ENCODE data around the gene SULT1C4. TPM values are rescaled to one million over a fixed set of nuclear protein-coding genes. Genes with fewer than 3 reads are reported as not detected.

Gene SULT1C4
- total RNA-seq, 2 donors from 2014 or later: 0.46 to 1.2 TPM

DNA sequence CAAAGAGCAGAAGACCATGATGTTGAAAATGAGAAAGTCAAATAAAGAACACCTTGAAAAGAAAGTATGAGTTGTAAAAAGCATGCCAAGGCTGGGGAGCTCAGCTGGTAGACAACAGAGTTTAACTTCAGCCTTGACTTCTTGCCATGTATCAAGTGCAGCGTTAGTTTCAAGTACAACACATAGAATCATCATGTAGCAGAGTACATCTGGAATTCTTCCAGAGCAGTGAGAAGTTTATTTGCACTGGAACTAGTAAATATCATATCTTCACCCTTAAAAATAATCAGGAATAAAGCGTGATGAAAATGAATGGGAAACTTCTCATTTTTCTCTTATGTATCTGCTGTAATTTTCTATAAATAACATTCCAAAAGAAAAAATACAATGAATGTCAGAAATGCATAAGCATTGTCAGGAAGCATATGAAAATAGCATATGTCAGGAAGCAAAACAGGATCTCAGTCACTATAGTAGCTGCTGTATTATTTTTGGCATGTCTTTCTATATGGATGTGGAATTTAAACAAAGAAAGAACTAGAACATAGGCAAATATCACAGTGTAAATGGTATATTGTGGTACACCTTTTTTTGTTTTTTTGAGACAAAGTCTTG lies 10.1 kb upstream of the SULT1C4 start:
- ATAC-seq: no peak
- intact Hi-C loops (cut with DNase I, micrococcal nuclease): no loop called here
- no peak for DNase-seq

DNA sequence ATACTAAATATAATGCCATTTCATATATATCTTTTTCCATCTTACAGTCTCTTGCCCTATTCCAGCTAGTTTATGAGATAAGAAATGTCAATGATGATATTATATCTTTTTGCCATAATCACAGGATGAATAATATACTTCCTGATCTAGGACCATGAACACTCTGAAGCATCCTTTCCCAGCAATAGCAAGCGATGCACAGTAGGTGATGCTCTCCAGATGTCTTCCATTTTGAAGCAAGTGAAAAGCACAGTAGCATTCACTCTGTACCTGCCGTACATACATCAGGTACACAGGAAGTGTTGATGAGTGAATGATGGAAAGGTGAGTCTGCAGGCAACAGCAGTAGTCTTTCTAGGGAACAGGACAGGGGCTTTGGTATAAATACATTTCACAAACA lies 8.6 kb upstream of the SULT1C4 start:
- no peak for ATAC-seq
- intact Hi-C loops (cut with DNase I, micrococcal nuclease): no loop called here
- no peak for DNase-seq

DNA sequence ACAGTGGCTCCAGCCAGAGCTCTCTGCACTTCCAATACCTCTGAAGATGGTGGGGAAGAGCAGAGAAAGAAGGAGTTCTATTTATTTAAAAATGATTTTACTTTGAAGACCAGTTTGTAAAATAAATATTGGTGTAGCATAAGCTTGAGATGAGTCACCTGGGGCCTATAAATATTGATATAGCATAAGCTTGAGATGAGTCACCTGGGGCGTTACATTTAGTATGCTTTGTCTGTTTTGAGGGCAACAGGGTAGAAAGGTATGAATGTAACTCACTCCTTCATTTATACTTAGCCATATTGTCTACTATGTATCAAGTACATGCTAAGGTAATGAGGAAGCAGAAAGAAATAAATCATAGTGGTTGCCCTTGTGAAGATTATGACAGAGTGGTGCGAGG lies 7.7 kb upstream of the SULT1C4 start:
- DNase-seq: no peak
- intact Hi-C loops (cut with DNase I, micrococcal nuclease): loop anchor here in 1 of 2 donors (10.0 kb wide), 1 partner anchor 215 kb away; no protein-coding TSS in a partner anchor
- ATAC-seq: peak; percentile 97

DNA sequence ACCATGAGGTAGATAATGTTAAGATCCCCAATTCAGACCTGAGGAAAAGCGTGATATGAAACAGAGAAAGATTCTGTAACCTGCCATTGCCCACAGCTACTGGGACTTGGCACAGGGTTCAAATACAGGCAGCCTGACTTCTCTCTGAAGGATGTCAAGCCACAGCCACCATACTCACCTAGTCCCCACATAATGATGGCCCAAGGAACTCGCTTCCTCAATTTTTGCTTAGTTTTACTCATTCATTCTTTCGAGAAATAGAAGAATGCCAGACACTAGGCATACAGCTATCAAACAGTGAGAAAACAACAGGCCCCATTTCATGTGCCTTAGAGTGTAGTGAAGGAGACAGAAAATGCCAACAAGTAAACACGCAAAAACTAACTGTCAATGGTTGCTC lies 980 bp upstream of the SULT1C4 start:
- DNase-seq (no peak), ATAC-seq (no peak)
- intact Hi-C loops (cut with DNase I, micrococcal nuclease): loop anchor here in 1 of 2 donors (10.0 kb wide), 1 partner anchor 208 kb away; no protein-coding TSS in a partner anchor

DNA sequence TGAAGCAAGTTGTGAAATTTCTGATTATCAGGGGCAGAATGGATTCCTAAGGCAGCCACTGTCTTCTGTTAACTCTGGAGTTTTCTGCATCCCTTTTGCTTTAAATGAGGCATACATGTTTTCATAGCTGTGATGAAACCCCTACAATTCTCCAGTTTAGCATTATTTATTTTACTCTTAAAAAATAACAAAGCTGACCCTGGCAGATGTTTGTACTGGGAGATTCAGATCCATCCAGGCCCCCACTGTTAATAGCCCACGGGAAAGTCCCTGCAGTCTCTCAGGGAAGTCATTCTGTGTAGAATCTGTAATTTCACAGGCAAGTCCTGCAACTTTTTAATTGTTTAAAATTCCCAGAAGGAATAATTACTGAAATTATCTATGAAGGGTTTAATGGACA lies 353 bp upstream of the SULT1C4 start:
- ATAC-seq: no peak
- intact Hi-C loops (cut with DNase I, micrococcal nuclease): loop anchor here in 1 of 2 donors (10.0 kb wide), 1 partner anchor 207 kb away; no protein-coding TSS in a partner anchor
- no peak for DNase-seq

DNA sequence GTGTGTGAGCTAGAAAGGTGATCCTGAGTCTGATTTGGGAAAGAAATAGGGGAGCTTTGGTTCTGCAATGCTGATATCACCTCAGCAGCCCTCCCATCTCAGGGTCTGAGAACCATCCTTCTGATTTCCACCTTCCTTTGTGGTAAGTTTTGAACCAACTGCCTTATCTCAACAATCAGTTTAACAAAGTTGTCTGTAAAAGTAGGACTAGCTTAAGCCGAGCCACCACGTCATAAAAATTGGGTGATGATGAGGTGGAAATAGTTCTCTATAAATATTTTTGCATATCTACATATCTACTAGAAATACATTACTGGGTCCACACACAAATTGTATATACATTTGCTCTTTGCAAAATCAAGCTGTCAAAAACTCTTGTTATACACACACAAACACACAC lies 1.1 kb downstream of the SULT1C4 start:
- no peak for ATAC-seq

DNA sequence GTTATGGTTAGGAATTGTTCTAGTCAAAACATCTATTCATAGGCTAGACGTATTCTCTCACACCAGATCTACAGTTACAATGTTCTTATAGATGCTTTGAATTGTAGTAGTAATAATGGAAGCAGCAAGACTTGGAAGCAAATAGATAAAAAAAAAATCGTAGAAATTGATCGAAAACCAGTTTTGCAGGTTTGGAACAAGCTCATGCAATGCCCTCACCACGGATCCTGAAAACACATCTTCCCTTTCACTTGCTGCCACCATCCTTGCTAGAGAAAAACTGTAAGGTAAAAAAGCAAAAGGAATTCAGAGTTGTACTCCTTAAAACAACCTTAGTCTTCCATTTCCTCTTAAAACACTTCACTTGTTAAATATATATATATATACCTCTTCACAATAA lies 4.4 kb downstream of the SULT1C4 start:
- intact Hi-C loops (cut with DNase I, micrococcal nuclease): no loop called here
- no peak for DNase-seq
- no peak for ATAC-seq

More for the DNA sequence above, 1.1 kb downstream of the SULT1C4 start:
- DNase-seq: no peak
- intact Hi-C loops (cut with DNase I, micrococcal nuclease): loop anchor here in 1 of 2 donors (10.0 kb wide), 1 partner anchor 206 kb away; no protein-coding TSS in a partner anchor

DNA sequence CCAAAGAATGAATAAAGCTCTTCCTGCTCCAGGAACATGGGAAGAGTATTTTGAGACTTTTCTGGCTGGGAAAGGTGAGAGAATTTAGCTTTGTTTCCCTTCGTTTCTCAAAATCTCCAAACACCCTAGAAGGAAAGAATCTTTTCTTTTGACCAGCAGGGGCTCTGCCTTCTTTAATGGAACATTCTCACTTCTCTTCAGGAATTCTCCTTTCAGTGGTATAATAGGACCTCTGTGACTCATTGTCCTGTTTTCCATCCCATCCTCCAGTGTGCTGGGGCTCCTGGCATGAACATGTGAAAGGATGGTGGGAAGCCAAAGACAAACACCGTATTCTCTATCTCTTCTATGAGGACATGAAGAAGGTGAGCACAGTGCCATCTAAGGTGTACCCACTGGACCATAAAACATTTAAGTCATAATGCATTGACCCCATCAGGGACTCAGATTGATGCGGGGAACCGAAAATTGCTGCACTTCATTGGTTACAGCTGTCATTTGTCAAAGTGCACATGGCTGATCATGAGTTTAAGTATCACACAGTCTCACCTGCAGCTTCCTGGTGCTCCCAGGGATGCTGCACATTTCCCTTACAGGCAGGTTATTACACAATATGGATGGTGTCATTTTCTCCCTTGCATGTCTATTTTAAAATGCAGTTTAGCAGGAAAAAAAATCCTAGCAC lies 5.5 kb downstream of the SULT1C4 start:
- no peak for ATAC-seq
- intact Hi-C loops (cut with DNase I, micrococcal nuclease): no loop called here

DNA sequence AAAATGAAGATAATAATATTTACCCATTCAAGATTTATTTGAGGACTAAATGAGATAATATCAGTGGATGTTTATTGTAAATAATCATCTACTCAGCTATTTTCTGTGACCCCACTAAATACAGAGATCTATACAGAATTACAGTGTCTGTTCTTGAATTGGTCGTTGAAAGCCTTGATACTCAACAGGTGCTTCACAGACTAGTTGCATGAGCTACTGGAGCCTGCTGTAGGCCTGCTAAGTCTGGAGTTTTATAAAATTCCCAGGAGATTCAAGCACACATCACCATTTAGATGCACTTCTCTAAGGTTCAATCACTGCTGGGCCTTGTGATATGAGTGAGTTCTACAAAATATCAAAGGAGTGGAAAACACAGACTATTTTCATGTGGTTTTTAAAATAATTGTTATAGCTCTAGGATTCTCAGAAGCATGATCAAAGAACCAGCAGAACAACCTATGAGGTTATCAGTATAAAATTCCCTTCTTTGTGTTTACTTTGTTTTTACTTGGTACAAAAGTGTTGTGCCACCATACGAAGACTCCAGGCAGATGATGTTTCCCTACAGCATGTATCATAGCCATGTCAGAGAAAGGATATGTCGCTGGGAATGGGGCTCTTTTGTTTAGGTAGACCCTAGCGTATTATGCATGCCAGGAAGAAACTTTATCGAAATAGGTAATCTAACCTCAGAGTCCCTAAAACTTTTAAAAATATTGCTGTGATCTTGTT lies 7.1 kb downstream of the SULT1C4 start:
- intact Hi-C loops (cut with DNase I, micrococcal nuclease): no loop called here
- ATAC-seq: no peak
- DNase-seq: no peak

More for the DNA sequence above, 5.5 kb downstream of the SULT1C4 start:
- DNase-seq: no peak

DNA sequence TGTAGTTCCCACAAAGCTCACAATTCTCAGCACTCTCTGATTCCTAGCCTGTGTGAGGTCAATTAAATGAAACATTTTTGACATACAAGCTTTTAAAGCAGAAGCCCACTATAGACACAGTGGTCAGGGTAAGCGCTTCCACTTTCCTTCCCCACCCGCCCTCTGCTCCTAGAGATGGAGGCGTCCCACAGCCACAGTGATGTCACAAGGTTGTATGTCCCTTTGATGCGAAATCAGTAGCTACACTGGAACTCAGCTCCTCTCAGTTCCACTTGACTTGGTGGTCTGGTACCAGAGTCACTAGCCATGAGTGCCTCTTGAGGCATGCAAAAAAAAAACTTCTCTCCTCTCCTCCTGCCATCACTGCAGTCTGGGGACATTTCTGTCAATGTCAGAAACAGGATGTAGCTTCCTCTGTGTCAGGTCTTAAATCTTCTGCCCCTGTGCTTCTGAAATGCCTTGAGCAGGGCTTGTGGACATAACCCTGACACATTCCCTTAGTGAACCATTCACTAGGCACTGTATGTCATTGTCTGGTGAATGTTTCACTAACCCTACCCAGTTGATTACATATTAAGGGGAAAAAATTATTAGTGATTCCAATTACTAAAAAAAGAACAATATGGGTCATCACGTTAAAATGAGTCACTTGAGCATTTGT lies 7.8 kb downstream of the SULT1C4 start:
- ATAC-seq (no peak), DNase-seq (no peak)
- intact Hi-C loops (cut with DNase I, micrococcal nuclease): no loop called here

DNA sequence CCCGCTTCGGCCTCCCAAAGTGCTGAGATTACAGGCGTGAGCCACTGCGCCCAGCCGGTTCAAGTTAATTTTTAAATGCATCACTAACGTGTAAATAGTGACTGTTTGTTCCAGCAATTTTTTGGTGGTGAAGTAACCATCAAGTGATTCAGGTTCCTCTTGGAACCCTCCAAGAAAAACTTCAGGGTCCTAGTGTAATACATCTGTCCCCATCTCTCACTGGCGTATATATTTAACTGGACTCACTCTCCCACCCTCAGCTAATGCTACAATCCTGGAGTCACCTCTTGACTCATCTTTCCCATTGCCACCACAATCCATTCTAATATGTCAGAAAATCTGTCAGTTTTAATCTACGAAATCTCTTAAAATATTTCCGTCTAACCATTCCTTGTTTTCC lies 10.3 kb downstream of the SULT1C4 start:
- no peak for DNase-seq
- intact Hi-C loops (cut with DNase I, micrococcal nuclease): no loop called here
- no peak for ATAC-seq

DNA sequence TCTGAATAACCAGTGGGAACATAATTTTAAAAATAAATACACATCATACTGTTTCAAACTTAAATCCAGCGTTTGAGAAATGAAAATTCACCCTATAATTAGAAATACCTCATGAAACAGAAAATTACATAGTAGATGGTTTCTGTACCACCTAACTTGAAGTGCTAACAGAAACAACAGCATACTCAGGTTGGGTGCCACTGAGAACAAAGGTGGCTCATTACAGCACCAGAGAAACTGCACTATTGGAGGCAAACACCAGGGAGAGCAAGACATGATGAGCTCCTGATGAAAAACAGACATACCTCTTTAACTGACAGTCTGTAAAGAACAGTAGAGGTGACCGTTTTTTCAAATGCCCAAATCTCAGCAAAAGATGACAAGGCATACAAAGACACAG lies 12.6 kb downstream of the SULT1C4 start:
- no peak for DNase-seq
- no peak for ATAC-seq
- intact Hi-C loops (cut with DNase I, micrococcal nuclease): no loop called here

DNA sequence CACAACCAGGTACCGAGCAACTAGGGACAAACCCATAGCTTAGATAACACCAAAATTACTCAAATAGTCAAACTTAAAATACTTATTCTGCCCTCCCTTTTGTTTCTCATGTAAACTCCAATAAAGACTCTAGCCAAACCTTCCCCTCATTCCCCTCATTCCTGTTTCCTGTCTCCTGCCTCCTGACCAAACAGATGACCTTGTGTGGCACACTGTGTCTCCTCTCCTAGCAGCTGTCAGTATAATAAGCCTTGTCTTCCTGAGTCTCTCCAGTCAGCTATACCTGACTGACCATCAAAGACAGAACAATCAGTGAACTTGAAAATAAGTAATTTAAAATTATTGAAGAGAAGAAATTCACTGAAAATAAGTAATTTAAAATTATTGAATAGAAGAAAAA lies 14.3 kb downstream of the SULT1C4 start:
- intact Hi-C loops (cut with DNase I, micrococcal nuclease): no loop called here
- no peak for ATAC-seq
- DNase-seq: no peak

DNA sequence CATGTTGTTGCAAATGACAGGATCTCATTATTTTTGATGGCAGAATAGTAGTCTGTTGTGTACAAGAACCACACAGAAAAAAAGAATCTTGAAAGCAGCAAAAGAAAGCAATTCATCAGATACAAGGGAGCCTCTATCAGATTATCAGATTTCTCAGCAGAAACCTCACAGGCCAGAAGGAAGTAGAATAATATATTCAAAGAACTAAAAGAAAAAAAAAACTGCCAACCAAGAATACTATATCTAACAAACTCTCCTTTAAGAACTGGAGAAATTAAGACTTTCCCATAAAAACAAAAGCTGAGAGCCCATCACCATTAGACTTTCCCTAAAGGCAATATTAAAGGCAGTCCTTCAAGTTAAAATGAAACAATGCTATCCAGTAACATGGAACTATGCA lies 15.4 kb downstream of the SULT1C4 start:
- ATAC-seq: no peak
- intact Hi-C loops (cut with DNase I, micrococcal nuclease): no loop called here
- no peak for DNase-seq

DNA sequence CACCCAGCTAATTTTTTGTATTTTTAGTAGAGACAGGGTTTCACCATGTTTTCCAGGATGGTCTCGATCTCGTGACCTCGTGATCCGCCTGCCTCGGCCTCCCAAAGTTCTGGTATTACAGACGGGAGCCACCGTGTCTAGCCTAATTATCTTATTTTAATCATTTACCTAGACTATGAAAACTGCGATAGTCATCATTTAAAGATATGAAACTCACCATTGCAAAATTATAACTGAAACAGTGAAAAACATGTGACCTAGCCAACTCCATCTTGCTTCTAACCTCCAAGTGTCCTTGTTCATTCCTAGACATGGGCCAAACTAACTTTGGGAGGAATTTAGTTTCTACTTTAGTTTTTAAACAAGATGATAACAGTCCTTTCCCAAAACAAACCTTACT lies 17.4 kb downstream of the SULT1C4 start:
- intact Hi-C loops (cut with DNase I, micrococcal nuclease): no loop called here
- no peak for ATAC-seq
- no peak for DNase-seq

DNA sequence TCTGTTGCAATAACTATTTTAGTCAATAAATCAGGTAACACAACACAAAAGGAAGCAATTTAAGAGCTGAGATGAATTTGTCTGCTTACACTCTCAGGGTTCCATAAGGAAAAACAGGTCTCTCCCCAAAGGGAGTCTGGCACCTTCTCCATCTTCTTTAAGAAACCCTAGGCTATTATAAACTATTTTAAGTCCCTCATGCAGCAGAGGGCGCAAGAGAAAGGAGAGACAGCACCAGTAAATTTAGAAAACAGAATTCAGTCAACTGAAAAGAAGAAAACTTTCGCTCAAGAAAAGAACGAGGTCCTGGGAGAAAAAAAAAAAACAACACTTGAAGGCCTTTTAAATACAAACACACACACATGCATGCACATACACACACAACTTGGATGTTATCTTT lies 19.1 kb downstream of the SULT1C4 start:
- ATAC-seq (no peak), DNase-seq (peak in 1 of 2 donors; percentile 13)
- intact Hi-C loops (cut with DNase I, micrococcal nuclease): no loop called here

DNA sequence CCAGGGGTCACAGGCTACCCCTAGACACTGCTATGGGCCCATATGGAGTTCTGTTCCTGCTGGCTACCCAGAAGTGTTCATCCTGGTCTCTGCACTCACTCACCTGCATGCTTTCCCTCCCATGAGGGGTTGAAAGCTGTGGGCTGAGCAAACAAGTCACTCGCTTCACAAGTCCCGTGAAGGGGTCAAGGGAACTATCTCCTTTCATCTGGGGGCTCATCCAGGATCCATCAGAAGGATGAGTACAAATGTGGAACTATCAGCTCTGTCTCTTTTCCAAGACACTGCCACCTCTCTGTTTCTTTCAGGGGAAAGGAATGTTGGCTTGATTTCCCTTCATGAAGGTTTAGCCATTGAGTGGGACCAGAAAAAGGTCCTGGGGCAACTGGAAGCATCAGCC lies 21.7 kb downstream of the SULT1C4 start:
- DNase-seq: no peak
- no peak for ATAC-seq
- intact Hi-C loops (cut with DNase I, micrococcal nuclease): no loop called here

DNA sequence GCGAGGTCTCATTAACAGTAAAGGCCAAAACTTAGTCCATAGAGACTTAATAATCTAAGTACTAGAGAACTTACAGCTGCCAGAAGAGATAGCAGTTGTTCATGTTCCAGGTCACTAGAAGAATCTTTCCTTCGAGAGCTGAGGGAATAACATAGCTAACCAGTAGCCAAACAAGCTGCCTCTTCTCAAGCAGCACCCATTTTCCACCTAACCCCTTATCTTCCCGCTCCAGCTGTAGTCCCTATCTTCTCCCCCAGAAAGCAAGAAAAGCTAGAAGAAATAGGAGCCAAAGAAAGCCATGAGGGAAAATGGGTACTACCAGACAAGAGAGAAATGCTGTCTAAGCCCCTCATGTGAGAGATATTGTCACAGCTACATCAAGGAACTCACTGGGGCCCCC lies 24.0 kb downstream of the SULT1C4 start:
- intact Hi-C loops (cut with DNase I, micrococcal nuclease): no loop called here
- ATAC-seq: no peak
- DNase-seq: no peak

DNA sequence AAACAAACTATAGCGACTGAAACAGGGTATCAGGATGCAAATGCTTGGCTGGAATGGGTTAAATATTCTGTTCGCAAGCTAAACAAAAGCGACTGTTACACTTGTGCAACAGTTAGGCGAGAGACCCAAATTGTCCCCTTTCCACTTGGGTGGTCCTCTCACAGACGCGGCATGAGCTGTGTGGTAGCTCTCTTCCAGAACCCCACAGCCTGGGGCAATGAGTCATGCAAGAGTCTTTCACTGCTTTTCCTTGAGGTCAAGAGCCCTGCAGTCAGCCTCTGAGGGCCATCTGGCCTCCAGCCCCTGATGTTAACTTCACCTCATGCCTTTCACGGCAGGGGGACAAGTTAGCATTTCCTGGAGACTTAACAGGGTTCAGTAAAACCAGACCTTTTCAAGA lies 25.7 kb downstream of the SULT1C4 start:
- intact Hi-C loops (cut with DNase I, micrococcal nuclease): no loop called here
- ATAC-seq: no peak
- no peak for DNase-seq

All from left colon (tissue), 2 donors.